Measurements from ENCODE around the gene DCBLD1. TPM values are rescaled to one million over a fixed set of nuclear protein-coding genes. Genes with fewer than 3 reads are reported as not detected.

DCBLD1 gene
- total RNA-seq, 4 donors from 2014 or later = 6.5 to 36.9 (median 11.2) TPM

DNA sequence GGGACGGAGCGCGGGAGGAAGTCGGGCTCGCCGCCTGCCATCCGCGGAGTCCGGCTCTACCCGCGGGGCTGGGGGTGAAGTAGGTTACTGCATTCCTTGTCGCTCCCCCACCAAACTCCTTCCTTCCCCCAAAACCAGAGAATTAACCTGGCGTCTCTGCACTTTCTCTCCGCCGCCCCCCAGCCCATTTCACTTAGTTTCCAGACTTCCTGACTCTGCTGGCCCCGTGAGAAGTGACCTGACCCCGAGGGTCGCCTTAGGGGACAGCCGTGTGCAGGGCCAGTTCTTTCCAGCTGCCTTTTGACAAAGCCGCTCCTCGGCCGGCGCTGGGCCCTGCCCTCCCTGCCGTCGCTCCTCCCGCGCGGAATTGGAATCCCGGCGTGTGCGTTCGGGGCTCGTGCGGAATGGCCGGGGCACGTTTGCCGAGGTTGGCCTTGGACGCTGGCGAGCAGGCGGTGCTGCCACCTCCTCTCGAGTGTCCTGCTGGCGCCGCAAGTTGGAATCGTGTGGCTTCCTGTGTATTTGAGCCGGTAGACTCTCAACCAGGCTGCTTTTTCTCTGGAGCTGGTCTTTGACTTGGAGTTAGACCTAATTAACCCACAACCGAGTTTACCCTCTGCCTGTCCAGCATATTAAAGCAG is 650 bp downstream of the DCBLD1 start:
- no peak for DNase-seq (ENCODE audit: low spot score)
- peak; percentile 49 for ATAC-seq (ENCODE audit: low FRiP score)
- no peak for TF ChIP-seq CTCF (IDR thresholded peaks at IDR 0.05)

GRCh38 chr6:117483645-117484016 is 1.2 kb downstream of the DCBLD1 start:
- DNase-seq (ENCODE audit: low spot score) (no peak), ATAC-seq (ENCODE audit: low FRiP score) (no peak)
- no peak for TF ChIP-seq CTCF (IDR thresholded peaks at IDR 0.05)

DNA sequence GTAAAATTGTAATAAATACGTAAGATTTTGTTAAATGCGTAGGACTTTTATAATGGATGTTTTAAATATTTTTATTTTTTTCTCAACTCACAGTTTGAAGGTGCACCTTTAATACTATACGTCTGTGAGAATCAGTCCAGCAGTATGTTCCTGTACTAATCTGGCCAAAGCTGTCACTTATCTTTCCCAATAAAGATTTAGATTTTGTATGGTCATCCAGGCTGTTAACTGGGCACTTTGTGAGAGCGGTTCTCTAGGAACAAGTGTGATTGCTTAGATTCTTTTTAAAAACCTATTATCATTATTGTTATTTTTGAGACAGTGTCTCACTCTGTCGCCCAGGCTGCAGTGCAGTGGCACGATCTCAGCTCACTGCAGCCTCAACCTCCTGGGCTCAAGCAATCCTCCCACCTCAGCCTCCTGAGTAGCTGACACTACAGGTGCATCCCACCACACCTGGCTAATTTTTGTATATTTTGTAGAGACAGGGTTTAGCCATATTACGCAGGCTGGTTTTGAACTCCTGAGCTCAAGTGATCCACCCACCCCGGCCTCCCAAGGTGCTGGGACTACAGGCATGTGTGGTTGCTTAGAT is 1.7 kb downstream of the DCBLD1 start:
- TF ChIP-seq CTCF (IDR thresholded peaks at IDR 0.05) = no peak
- ATAC-seq (ENCODE audit: low FRiP score) (no peak), DNase-seq (ENCODE audit: low spot score) (no peak)

GRCh38 chr6:117485433-117485832 is 3.0 kb downstream of the DCBLD1 start:
- no peak for TF ChIP-seq CTCF (IDR thresholded peaks at IDR 0.05)
- ATAC-seq (ENCODE audit: low FRiP score) = no peak
- DNase-seq (ENCODE audit: low spot score) = no peak

DNA sequence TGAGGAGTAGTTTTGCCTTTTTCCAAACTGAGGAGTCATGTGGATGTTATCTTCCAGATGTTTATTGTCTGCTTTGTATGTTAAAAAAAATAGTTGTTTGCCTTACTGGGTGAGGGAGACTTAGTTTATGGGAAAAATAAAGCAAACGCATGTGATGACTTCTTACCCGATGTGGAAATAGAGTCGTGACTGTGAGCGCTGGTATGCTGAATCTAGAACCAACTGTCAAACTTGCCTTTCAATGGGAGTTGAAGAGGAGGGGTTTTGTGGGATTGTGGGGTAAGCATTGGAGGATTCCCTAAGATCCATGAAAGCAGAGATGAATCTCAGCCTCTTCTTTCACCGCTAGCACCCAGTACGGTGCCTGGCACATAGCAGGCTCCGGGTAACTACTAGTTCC is 5.3 kb downstream of the DCBLD1 start:
- TF ChIP-seq CTCF (IDR thresholded peaks at IDR 0.05) = no peak
- ATAC-seq (ENCODE audit: low FRiP score) = no peak

DNA sequence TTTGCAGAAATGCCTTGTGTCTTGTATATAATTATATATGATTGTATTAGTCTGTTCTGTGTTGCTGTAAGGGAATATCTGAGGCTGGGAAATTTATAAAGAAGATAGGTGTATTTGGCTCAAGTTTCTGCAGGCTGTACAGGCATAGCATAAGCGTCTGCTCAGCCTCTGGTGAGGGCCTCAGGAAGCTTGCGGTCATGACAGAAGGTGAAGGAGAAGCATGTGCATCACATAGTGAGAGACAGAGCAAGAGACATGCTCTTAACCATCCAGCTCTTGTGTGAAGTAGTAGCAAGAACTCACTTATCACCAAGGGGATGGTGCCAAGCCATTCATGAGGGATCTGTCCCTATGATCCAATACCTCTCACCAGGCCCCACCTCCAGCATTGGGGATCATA is 6.5 kb downstream of the DCBLD1 start:
- DNase-seq (ENCODE audit: low spot score) (no peak), ATAC-seq (ENCODE audit: low FRiP score) (no peak)
- no peak for TF ChIP-seq CTCF (IDR thresholded peaks at IDR 0.05)

More for the DNA sequence above, 5.3 kb downstream of the DCBLD1 start:
- no peak for DNase-seq (ENCODE audit: low spot score)

- TF ChIP-seq CTCF (IDR thresholded peaks at IDR 0.05) = no peak
- DNase-seq (ENCODE audit: low spot score) = no peak
- ATAC-seq (ENCODE audit: low FRiP score) = no peak
Observed at GRCh38 chr6:117491916-117492315, 9.4 kb downstream of the DCBLD1 start.

Measured in omental fat pad (tissue), 4 donors.